Gastrocnemius medialis (tissue), 4 donors: Measurements from ENCODE around the gene AKAP9. TPM values are rescaled to one million over a fixed set of nuclear protein-coding genes. Genes with fewer than 3 reads are reported as not detected.

Experiments used
- ATAC-seq, 2 donors: fragments of 150-250 bp; one replicate each; pipeline ENCODE4 v1.9.1; 2016
- DNase-seq, 2 donors: peaks; one replicate each; pipeline ENCODE4 v3.0.0-alpha.2; 2019
- H3K27ac ChIP-seq, 4 donors: fragments of 200-600 bp; sonication (generic); 1 replicate in 1 of 4; 2 replicates in 3 of 4; pipeline ENCODE4 v1.5.1; 2016 to 2018; ENCODE audit warnings: mild to moderate bottlenecking in 2 of 4, moderate library complexity in 1 of 4
- H3K27me3 ChIP-seq, 3 donors: fragments of 200-600 bp; sonication (generic) in 2 of 3; 1 replicate in 1 of 3; 2 replicates in 2 of 3; pipeline versions ENCODE4 v1.5.1 to v1.6.0; 2016 to 2019; ENCODE audit warnings: mild to moderate bottlenecking in 1 of 3, moderate library complexity in 1 of 3
- H3K36me3 ChIP-seq, 2 donors: fragments of 200-600 bp; sonication (generic) in 1 of 2; one replicate each; pipeline ENCODE4 v1.5.1; 2017 to 2018
- H3K4me1 ChIP-seq, 2 donors: fragments of 200-600 bp; sonication (generic) in 1 of 2; one replicate each; pipeline ENCODE4 v1.5.1; 2016 to 2017; ENCODE audit warnings: mild to moderate bottlenecking in 2 of 2
- H3K4me3 ChIP-seq, 4 donors: fragments of 200-600 bp; sonication (generic) in 3 of 4; 1 replicate in 1 of 4; 2 replicates in 3 of 4; pipeline ENCODE4 v1.5.1; 2016 to 2019; ENCODE audit warnings: mild to moderate bottlenecking in 2 of 4
- H3K9me3 ChIP-seq, 3 donors: fragments of 200-600 bp; sonication (generic) in 2 of 3; 1 replicate in 1 of 3; 2 replicates in 2 of 3; pipeline ENCODE4 v1.5.1; 2016 to 2019
- CTCF ChIP-seq, 5 experiments: fragments of 450-650 bp in 3 of 5; fragments of 200-600 bp in 2 of 5; sonication (generic) in 2 of 5; IDR thresholded peaks in 4 of 5; conservative IDR thresholded peaks in 1 of 5; 1 replicate in 4 of 5; 2 replicates in 1 of 5; pipeline ENCODE4 v1.5.1; 2016 to 2019; ENCODE audit warnings: antibody characterized with exemption in 5 of 5, mild to moderate bottlenecking in 3 of 5, moderate library complexity in 3 of 5
- POLR2A ChIP-seq, 2 donors: fragments of 450-650 bp; IDR thresholded peaks; one replicate each; pipeline ENCODE4 v1.6.1; 2017; ENCODE audit warnings: antibody characterized with exemption in 2 of 2, mild to moderate bottlenecking in 2 of 2, moderate library complexity in 2 of 2
- in situ Hi-C, 4 donors: fragments of 200-750 bp; cut with MboI; loops; one replicate each; pipeline versions ENCODE4 v1.15.0 to v1.8.0; 2017; ENCODE audit warnings: low sequenced_read_pairs in 4 of 4
- intact Hi-C: fragments of 100-400 bp; cut with DNase I; formaldehyde crosslinking; loops from one replicate; pipeline ENCODE4 v1.15.1; 2023; ENCODE audit warnings: low total_unique reads
- total RNA-seq, 4 donors: library from RNA; depleted of rRNA; stranded (reverse); fragments of >200 nt; gene quantifications; one replicate each; pipeline versions ENCODE4 v1.1.0 to v1.2.3, GENCODE V29; 2016

AKAP9 gene
- total RNA-seq, 4 donors from 2014 or later: 25.4 to 80.0 (median 40.6) TPM

GRCh38 chr7:91911121-91911520, 29.5 kb upstream of the AKAP9 start:
- in situ Hi-C loops (no loop called here), intact Hi-C loops (no loop called here)
- Histone ChIP-seq H3K4me1 (no peaks in the 10 kb centered on the region), H3K27me3 (no peaks in the 10 kb centered on the region), H3K36me3 (no peaks in the 10 kb centered on the region), H3K4me3 (no peak overlapping the region), H3K27ac (no peak overlapping the region), H3K9me3 (no peaks in the 10 kb centered on the region)
- ATAC-seq: no peak
- DNase-seq: no peak
- no peak for TF ChIP-seq POLR2A (IDR thresholded peaks at IDR 0.05)
- TF ChIP-seq CTCF (IDR thresholded peaks at IDR 0.05 in 4 of 5, conservative IDR thresholded peaks at IDR 0.05 in 1 of 5): no peak

- TF ChIP-seq POLR2A (IDR thresholded peaks at IDR 0.05): no peak
- no peak for TF ChIP-seq CTCF (IDR thresholded peaks at IDR 0.05 in 4 of 5, conservative IDR thresholded peaks at IDR 0.05 in 1 of 5)
- H3K4me1 ChIP-seq: no peaks in the 10 kb centered on the region
- intact Hi-C loops: no loop called here
- no peak for ATAC-seq
- H3K27me3 ChIP-seq: no peaks in the 10 kb centered on the region
- no peak overlapping the region for H3K27ac ChIP-seq
- H3K4me3 ChIP-seq: no peak overlapping the region
- DNase-seq: no peak
- no peaks in the 10 kb centered on the region for H3K9me3 ChIP-seq
- in situ Hi-C loops: no loop called here
- H3K36me3 ChIP-seq: no peaks in the 10 kb centered on the region
These were observed 28.2 kb upstream of the AKAP9 start for GRCh38 chr7:91912494-91912893.

GRCh38 chr7:91913612-91914011, 27.1 kb upstream of the AKAP9 start:
- Histone ChIP-seq H3K36me3 (no peaks in the 10 kb centered on the region), H3K27me3 (no peaks in the 10 kb centered on the region), H3K4me3 (no peak overlapping the region), H3K9me3 (no peaks in the 10 kb centered on the region), H3K4me1 (no peaks in the 10 kb centered on the region), H3K27ac (no peak overlapping the region)
- no peak for ATAC-seq
- no peak for DNase-seq
- in situ Hi-C loops: no loop called here
- TF ChIP-seq POLR2A (IDR thresholded peaks at IDR 0.05) (no peak), CTCF (IDR thresholded peaks at IDR 0.05 in 4 of 5, conservative IDR thresholded peaks at IDR 0.05 in 1 of 5) (no peak)
- intact Hi-C loops: no loop called here

GRCh38 chr7:91915401-91916050, 25.1 kb upstream of the AKAP9 start:
- Histone ChIP-seq H3K9me3 (no peaks in the 10 kb centered on the region), H3K4me1 (no peaks in the 10 kb centered on the region), H3K27ac (no peak overlapping the region), H3K36me3 (no peaks in the 10 kb centered on the region), H3K4me3 (no peak overlapping the region), H3K27me3 (no peaks in the 10 kb centered on the region)
- ATAC-seq (no peak), DNase-seq (no peak)
- TF ChIP-seq CTCF (IDR thresholded peaks at IDR 0.05 in 4 of 5, conservative IDR thresholded peaks at IDR 0.05 in 1 of 5) (no peak), POLR2A (IDR thresholded peaks at IDR 0.05) (no peak)
- intact Hi-C loops: no loop called here
- in situ Hi-C loops: no loop called here

- H3K27ac ChIP-seq: no peak overlapping the region
- intact Hi-C loops: no loop called here
- DNase-seq (no peak), ATAC-seq (no peak)
- no peaks in the 10 kb centered on the region for H3K9me3 ChIP-seq
- no peaks in the 10 kb centered on the region for H3K4me1 ChIP-seq
- no peaks in the 10 kb centered on the region for H3K36me3 ChIP-seq
- H3K4me3 ChIP-seq: no peak overlapping the region
- TF ChIP-seq POLR2A (IDR thresholded peaks at IDR 0.05) (no peak), CTCF (IDR thresholded peaks at IDR 0.05 in 4 of 5, conservative IDR thresholded peaks at IDR 0.05 in 1 of 5) (no peak)
- in situ Hi-C loops: no loop called here
- no peaks in the 10 kb centered on the region for H3K27me3 ChIP-seq
These were observed 24.6 kb upstream of the AKAP9 start for GRCh38 chr7:91916051-91916440.
